NCI-H510A (cell line): ENCODE data around the gene SHMT2.
A peak's percentile ranks its signal among the peaks of the same experiment; 100 is the strongest.

Experiments
- DNase-seq: peaks from one replicate; lab custom pipeline; 2025; lab: John Stamatoyannopoulos, UW

Gene SHMT2

GRCh38 chr12:57227315-57228115 is 2.0 kb upstream of the SHMT2 start:
- DNase-seq: peak; percentile 43

- no peak for DNase-seq
These were observed 371 bp upstream of the SHMT2 start for GRCh38 chr12:57229046-57229633.

GRCh38 chr12:57230381-57231155 is 1.1 kb downstream of the SHMT2 start:
- no peak for DNase-seq

GRCh38 chr12:57231276-57232021 is 1.9 kb downstream of the SHMT2 start:
- no peak for DNase-seq

GRCh38 chr12:57232156-57232756 is 2.7 kb downstream of the SHMT2 start:
- no peak for DNase-seq

GRCh38 chr12:57233357-57234232 is 4.1 kb downstream of the SHMT2 start:
- DNase-seq: no peak

- DNase-seq: no peak
These were observed 4.7 kb downstream of the SHMT2 start for GRCh38 chr12:57234233-57234570.

- no peak for DNase-seq
These were observed 5.1 kb downstream of the SHMT2 start for GRCh38 chr12:57234571-57235016.

GRCh38 chr12:57235017-57235727 is 5.7 kb downstream of the SHMT2 start:
- DNase-seq: no peak

- DNase-seq: no peak
These were observed 6.2 kb downstream of the SHMT2 start for GRCh38 chr12:57235728-57236131.

GRCh38 chr12:57236201-57236924 is 6.9 kb downstream of the SHMT2 start:
- no peak for DNase-seq

- no peak for DNase-seq
These were observed 7.5 kb downstream of the SHMT2 start for GRCh38 chr12:57236925-57237595.

GRCh38 chr12:57237596-57237931 is 8.1 kb downstream of the SHMT2 start:
- DNase-seq: peak; percentile 53

GRCh38 chr12:57237932-57238853 is 8.7 kb downstream of the SHMT2 start:
- peak; percentile 36 for DNase-seq

GRCh38 chr12:57238854-57239554 is 9.5 kb downstream of the SHMT2 start:
- peak; percentile 62 for DNase-seq

- no peak for DNase-seq
These were observed 10.1 kb downstream of the SHMT2 start for GRCh38 chr12:57239587-57240065.
